ENCODE data around the gene NFIB.

Gene NFIB

GRCh38 chr9:14320271-14321181 lies 6.6 kb upstream of the NFIB start:
- DNase-seq (ENCODE audit: low spot score), result no peak

GRCh38 chr9:14318934-14319580 lies 5.1 kb upstream of the NFIB start:
- DNase-seq (ENCODE audit: low spot score), result no peak

GRCh38 chr9:14318361-14318760 lies 4.4 kb upstream of the NFIB start:
- no peak for DNase-seq (ENCODE audit: low spot score)

DNA sequence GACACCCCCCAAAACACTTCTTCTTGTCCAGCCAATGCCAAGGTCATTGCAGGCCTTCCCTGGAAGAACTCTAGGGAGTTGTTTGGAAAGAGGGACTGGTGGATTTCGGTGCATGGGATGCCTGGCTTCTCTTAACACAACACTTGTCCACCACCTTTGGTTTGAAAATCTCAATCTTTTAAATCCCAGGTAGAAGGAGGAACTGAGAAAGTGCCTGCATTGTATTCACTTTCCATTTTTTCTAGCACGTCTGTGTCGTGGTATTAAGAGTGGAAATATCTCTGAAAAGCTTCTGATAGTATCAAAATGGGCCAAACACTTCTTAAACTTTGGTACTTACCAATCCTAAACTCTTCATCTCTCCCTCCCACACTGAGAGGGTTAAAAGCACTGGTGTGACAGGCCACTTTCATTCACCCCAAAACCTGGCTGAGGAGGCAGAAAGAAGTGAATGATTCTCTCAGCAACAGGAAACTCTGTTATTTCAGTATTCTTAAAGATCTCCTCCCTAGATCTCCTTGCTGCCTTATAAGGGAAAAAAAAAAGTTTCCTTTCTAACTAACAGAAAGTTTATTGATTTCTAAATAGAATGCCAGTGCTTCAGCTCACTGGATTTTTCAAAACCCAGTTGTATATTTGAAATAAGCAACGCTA lies 3.9 kb upstream of the NFIB start:
- no peak for DNase-seq (ENCODE audit: low spot score)

GRCh38 chr9:14316602-14317300 lies 2.8 kb upstream of the NFIB start:
- no peak for DNase-seq (ENCODE audit: low spot score)

DNA sequence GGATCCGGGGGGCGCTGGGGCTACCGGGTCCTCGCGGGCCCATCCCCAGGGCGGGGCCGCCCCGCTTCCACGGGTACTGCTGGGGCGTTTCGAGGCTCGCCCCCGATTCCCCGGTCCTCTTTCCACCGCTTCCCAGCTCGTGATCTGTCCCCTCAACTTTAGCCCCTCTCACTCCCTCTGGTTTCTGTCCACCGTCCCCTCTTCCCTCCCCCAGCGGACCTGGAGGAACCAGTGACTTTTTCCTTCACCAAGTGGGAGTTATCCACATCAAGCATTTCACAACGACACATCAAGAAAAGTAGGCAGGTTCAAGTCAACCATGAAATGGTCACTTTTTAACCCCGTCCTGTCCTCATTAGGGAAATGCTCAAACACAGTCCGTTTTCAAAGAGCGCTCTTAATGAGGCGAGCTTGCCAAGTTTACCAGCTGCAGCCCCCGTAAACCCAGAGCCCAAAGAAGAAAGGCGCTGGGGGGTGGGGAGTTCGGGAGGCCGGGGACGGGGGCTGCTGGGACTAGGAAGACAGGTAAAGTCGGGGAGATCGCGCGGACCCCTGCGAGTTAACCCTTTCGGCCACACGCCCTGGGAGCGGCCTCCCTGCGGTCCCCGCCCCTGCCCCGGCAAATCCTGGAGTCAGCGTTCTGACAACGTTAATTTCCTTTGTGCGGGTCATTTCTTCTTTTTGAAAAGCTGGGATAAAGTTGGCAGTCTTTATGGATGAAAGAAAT lies 2.1 kb upstream of the NFIB start:
- no peak for DNase-seq (ENCODE audit: low spot score)

DNA sequence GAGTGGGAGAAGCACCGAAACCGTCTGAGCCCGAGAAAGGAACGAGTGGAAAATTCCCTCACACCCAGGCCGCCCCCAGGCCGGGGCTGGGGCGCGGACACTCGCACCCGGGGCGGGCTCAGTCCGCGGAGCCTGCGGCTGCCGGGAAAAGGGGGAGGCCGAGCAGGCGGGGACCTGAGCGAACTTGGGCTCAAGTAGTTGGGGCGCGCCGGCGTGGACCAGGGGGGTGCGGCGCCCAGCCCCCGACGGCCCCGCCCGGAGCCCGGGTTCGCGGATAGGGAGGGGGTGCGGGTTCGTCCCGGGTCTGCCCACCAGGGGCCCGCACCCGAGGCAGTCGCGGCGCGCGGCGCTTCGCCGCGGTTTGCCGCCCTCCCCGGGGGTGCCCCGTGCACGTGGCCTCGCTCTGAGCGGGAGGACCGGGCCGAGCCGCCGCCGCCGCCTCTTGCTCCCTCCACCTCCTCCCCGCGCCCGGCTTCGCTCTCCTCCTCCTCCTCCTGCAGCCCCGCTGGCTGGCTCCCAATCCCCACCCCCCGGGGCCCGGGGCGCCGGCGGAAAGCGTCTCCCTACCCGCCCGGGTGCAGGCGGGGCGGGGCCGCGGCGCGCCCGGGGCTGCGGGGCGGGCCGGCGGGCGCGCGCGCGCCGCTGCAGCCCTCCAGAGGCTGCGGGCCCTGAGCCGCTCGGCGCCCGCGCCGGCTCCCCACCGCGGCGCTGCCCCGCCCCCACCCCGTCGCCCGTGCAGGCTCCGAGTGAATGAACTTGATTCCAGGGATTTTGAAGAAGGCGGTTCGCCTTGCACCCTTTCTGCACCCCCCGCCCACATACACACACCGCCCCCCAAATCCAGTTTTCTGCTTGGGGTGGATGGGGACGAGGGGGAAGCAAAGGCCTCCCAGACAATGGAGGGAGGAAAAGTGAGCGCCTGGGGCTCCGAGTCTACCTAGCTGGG lies 1.3 kb upstream of the NFIB start:
- no peak for DNase-seq (ENCODE audit: low spot score)

DNA sequence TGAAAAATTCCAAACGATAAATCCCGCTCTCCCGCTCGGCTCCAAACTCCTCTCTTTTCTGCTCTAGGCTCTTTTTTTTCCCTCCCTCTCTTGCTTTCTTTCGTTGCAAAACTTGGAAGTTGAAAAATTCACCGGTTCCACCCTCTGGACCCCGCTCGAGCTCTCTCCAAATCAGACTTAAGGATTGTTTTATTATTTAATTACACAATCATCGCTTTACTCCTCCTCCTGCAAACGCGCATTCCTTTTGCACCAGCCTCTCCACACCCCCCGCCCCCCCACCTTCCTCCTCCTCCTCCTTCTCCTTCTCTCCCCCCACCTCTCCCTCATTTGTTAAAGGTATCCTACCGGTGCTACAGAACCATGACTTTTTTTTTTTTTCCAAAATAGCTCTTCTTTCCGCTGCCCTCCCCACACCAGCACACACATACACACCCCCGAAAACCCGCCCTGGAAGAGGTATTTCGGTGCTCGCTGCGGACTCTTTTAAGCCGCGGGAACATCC lies 535 bp upstream of the NFIB start:
- DNase-seq (ENCODE audit: low spot score), result no peak

GRCh38 chr9:14313378-14313940 lies 482 bp downstream of the NFIB start:
- DNase-seq (ENCODE audit: low spot score), result no peak

DNA sequence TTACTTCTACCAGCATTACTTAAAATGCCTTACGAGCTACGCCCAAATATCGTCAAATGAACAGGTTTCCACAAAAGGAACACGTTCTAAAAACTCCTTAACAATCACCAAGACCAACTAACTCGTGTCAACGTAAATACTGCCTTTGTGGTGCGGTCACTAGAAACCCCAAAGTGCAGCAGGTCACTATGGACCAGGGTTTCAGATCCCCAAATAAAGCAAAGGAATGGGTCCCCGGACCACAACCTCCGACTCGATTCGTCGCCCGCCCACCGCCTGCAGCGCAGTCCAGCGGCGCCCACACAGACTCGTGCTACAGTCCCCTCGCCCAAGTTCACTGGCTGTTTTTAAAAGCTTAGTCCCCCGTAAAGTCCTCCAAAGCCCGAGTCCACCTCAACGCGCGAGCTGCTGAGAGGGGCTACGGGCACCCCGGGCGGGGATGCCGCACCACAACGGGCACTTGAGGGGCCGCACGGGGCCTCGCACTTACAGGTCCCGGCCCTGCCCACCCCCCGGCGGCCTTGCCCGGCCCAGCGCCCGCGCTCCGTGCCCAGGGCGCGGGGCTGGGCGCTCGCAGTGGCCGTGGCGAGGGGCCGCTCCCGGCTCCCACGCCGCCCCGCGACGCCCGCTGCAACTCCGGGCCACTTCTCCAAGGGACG lies 1.1 kb downstream of the NFIB start:
- DNase-seq (ENCODE audit: low spot score), result no peak

DNA sequence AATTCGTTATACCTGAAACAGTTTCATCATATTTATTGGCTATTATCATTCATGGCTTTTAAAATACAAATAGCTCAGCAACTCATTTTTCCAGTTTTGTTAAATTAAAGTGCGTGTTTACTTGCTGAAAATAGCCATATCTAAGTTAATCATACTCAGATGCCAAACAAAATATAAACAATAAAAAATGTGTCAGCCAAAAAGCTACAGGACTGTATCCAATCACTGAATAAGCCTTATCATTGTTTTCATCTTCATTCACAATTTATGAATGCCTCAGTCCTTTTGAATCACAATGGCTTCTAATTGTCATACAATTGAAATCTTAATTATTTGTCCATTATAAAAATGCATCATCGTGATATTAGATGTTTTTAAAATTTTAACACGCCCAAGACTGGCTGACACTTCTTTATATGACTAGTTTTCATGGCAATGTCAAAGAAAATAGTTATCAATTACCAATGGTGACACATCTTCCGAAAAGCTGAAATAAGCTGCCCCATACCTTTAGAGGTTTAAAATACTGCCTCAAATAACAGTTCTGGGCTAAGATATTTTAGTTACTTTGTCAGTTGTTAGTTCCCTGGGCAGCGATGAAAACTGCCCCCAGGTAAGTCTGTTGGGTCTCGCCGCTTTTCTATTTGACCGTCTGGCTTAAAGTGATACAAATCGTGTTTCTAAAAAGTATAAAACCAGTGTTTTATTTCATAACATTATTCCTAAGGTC lies 1.8 kb downstream of the NFIB start:
- DNase-seq (ENCODE audit: low spot score), result no peak

DNA sequence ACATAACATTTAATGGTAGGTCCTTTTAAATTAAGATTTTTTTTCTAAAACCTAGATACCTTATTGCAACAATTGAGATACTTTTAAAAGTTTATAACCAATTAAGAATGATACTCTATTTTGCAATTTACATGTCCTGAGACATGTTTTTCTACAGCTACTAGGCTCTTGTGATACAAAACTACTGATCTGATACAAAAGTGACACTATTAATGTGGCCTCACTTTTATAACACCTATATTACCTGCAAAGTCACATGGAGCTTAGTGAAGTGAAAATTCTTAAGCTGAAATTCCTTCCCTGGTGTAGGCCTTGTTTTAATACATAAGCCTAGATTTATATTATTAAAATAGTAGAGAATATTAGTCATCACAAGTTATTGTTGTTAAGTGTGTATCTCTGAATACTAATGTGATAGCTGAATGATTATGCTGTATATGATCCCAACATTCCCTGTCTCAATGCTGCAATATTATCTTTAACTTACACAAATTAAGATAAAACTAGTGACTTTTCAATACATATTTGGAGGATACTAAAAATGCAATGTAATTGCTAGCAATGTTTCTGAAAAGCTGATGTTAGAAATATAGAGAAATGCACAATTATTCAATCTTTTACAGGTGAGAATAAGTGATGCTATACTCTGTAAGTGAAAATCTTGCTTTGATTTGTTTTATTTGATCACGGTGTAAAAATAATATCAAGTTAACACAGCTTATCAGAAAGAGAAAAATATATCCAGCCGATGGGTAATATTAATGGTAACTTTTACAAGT lies 2.6 kb downstream of the NFIB start:
- no peak for DNase-seq (ENCODE audit: low spot score)

DNA sequence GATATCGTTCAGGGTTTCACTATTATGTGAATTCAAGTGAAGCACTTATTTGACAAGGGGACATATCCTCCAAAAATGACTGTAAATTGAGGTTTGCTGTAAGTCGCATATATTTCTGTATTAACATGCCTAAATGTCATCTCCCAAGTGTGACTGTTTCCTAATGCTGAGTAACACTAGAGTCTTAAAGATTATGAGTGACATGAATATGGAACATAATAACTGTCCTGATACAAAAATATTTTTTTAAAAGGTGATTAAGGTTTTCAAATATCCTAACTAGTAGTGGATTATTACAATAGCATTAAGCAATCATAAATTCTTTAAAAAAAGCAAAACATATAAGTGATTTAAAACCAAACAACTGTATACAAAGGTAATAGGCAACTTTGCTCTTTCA lies 3.6 kb downstream of the NFIB start:
- DNase-seq (ENCODE audit: low spot score), result no peak

- DNase-seq (ENCODE audit: low spot score), result no peak
These were observed 4.5 kb downstream of the NFIB start for GRCh38 chr9:14309403-14309802.

DNA sequence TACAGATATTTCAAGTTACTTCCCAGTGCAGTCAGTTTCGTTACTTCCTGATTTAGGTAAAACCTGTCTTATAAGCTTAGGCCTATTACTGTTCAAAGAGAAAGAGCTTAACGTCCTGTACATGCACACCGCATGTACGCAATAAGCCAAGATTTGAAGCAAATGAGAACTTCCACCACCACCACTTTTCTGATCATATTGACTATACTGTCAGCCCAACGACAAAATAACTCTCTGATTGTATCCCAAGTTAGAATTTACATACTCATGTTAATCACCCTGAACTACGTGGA lies 5.1 kb downstream of the NFIB start:
- DNase-seq (ENCODE audit: low spot score), result no peak

GRCh38 chr9:14307989-14308852 lies 5.7 kb downstream of the NFIB start:
- DNase-seq (ENCODE audit: low spot score), result no peak

All from CD4-positive, alpha-beta T cell treated with Interleukin-2 at 100 ng/mL for 4 hours (primary cell).